GM18867 (cell line): ENCODE data around the gene PARP15.
A peak's percentile ranks its signal among the peaks of the same experiment; 100 is the strongest.
"Not testable (repeated sequence)": the region's sequence is repeated elsewhere in the genome, so short reads cannot be mapped to it uniquely, and the experiment has no call there.

Experiments
- ATAC-seq: cut with Tn5 transposase; IDR thresholded peaks from one replicate; pipeline ENCODE4 v1.9.1; 2021; ENCODE audit warnings: mild to moderate bottlenecking, moderate library complexity; ENCODE audit not compliant: unreplicated experiment

Gene PARP15

GRCh38 chr3:122577409-122578031 lies at the start of gene PARP15:
PARP15 (plus strand) TSS chr3:122577650; CDS start chr3:122577668, 18 bp downstream.
- ATAC-seq = no peak

GRCh38 chr3:122530164-122530563 lies 47.3 kb upstream of the PARP15 start:
- ATAC-seq = no peak

GRCh38 chr3:122533480-122533879 lies 44.0 kb upstream of the PARP15 start:
- no peak for ATAC-seq

- peak; percentile 99 for ATAC-seq
These were observed 43.5 kb upstream of the PARP15 start for GRCh38 chr3:122533931-122534334.

GRCh38 chr3:122535964-122536631 lies 41.4 kb upstream of the PARP15 start:
- no peak for ATAC-seq

GRCh38 chr3:122536632-122537001 lies 40.8 kb upstream of the PARP15 start:
- no peak for ATAC-seq

- ATAC-seq = no peak
These were observed 38.4 kb upstream of the PARP15 start for GRCh38 chr3:122538956-122539490.

- ATAC-seq = no peak
These were observed 31.3 kb upstream of the PARP15 start for GRCh38 chr3:122546151-122546550.

GRCh38 chr3:122548076-122548475 lies 29.4 kb upstream of the PARP15 start:
- no peak for ATAC-seq

- no peak for ATAC-seq
These were observed 28.8 kb upstream of the PARP15 start for GRCh38 chr3:122548619-122549018.

GRCh38 chr3:122553171-122553570 lies 24.3 kb upstream of the PARP15 start:
- no peak for ATAC-seq

- ATAC-seq = no peak
These were observed 22.0 kb upstream of the PARP15 start for GRCh38 chr3:122555275-122556071.

- no peak for ATAC-seq
These were observed 20.1 kb upstream of the PARP15 start for GRCh38 chr3:122557356-122557755.

GRCh38 chr3:122558605-122559004 lies 18.8 kb upstream of the PARP15 start:
- ATAC-seq = no peak

GRCh38 chr3:122559906-122560305 lies 17.5 kb upstream of the PARP15 start:
- ATAC-seq = no peak

GRCh38 chr3:122560680-122561079 lies 16.8 kb upstream of the PARP15 start:
- peak; percentile 36 for ATAC-seq

GRCh38 chr3:122562923-122563716 lies 14.3 kb upstream of the PARP15 start:
- ATAC-seq = no peak

GRCh38 chr3:122563717-122564025 lies 13.8 kb upstream of the PARP15 start:
- peak; percentile 13 for ATAC-seq

- ATAC-seq = peak; percentile 74
These were observed 13.1 kb upstream of the PARP15 start, which contains the start of the genes DTX3L and PARP9 for GRCh38 chr3:122564155-122564912. DTX3L (plus strand) TSS chr3:122564338; CDS start chr3:122564427, 89 bp downstream. PARP9 (minus strand) TSS chr3:122564300; CDS start chr3:122559620, 4,680 bp downstream.

GRCh38 chr3:122568131-122568530 lies 9.3 kb upstream of the PARP15 start:
- not testable (repeated sequence) for ATAC-seq
